DOHH2 (cell line): Measurements from ENCODE around the gene STMN3.
"Not testable (repeated sequence)": the region's sequence is repeated elsewhere in the genome, so short reads cannot be mapped to it uniquely, and the experiment has no call there.

Experiments used
- H3F3A ChIP-seq: fragments of 200-600 bp; sonication (generic), shearing (Covaris generic); 2 replicates; pipeline ENCODE4 v1.6.0; 2016; ENCODE audit warnings: antibody characterized with exemption, mild to moderate bottlenecking; ENCODE audit not compliant: control insufficient read depth, insufficient read depth
- H3K27ac ChIP-seq: fragments of 200-600 bp; sonication (generic); 2 replicates; pipeline ENCODE4 v1.5.1; 2014; ENCODE audit warnings: low read depth, mild to moderate bottlenecking, low read length, moderate library complexity
- H3K27me3 ChIP-seq: fragments of 200-600 bp; sonication (generic); 2 replicates; pipeline ENCODE4 v1.6.1; 2014; ENCODE audit warnings: mild to moderate bottlenecking, low read length, mixed read lengths; ENCODE audit not compliant: control insufficient read depth
- H3K36me3 ChIP-seq: fragments of 200-600 bp; sonication (generic); 2 replicates; pipeline ENCODE4 v1.6.1; 2014; ENCODE audit warnings: mild to moderate bottlenecking, low read length, moderate library complexity, mixed read lengths; ENCODE audit not compliant: control insufficient read depth
- H3K4me1 ChIP-seq: fragments of 200-600 bp; sonication (generic); 2 replicates; pipeline ENCODE4 v1.6.1; 2014; ENCODE audit warnings: mild to moderate bottlenecking, low read length, mixed read lengths; ENCODE audit not compliant: control insufficient read depth
- H3K4me2 ChIP-seq: fragments of 200-600 bp; sonication (generic); 2 replicates; pipeline ENCODE4 v1.6.0; 2014; ENCODE audit warnings: mild to moderate bottlenecking, low read length, moderate library complexity
- H3K4me3 ChIP-seq: fragments of 200-600 bp; sonication (generic); 2 replicates; pipeline ENCODE4 v1.5.1; 2014; ENCODE audit warnings: mild to moderate bottlenecking, low read length, mixed read lengths
- H3K79me2 ChIP-seq: fragments of 200-600 bp; sonication (generic); 2 replicates; pipeline ENCODE4 v1.6.1; 2014; ENCODE audit warnings: mild to moderate bottlenecking, low read length, mixed read lengths; ENCODE audit not compliant: control insufficient read depth
- H3K9me2 ChIP-seq: fragments of 200-600 bp; sonication (generic); replicated peaks from 2 replicates; pipeline ENCODE4 v1.6.1; 2014; ENCODE audit warnings: mild to moderate bottlenecking, low read length, mixed read lengths; ENCODE audit not compliant: control insufficient read depth
- H3K9me3 ChIP-seq: fragments of 200-600 bp; sonication (generic); 2 replicates; pipeline ENCODE4 v1.6.1; 2014; ENCODE audit warnings: antibody characterized with exemption, low read length, mixed read lengths; ENCODE audit not compliant: control insufficient read depth, insufficient read depth
- H4K20me1 ChIP-seq: fragments of 200-600 bp; sonication (generic); 2 replicates; pipeline ENCODE4 v1.6.0; 2014; ENCODE audit warnings: low read depth, mild to moderate bottlenecking, antibody characterized with exemption, low read length, moderate library complexity; ENCODE audit not compliant: control insufficient read depth, insufficient read depth
- CTCF ChIP-seq: fragments of 200-600 bp; sonication (generic); IDR thresholded peaks from one replicate; pipeline ENCODE4 v1.5.1; 2014; ENCODE audit warnings: antibody characterized with exemption, mild to moderate bottlenecking, low read depth, low read length; ENCODE audit not compliant: poor library complexity, severe bottlenecking
- EZH2phosphoT487 ChIP-seq: fragments of 200-600 bp; sonication (generic); IDR thresholded peaks from 2 replicates; pipeline ENCODE4 v1.6.1; 2017; ENCODE audit warnings: borderline replicate concordance, mild to moderate bottlenecking, antibody characterized with exemption, low read length, moderate library complexity, mixed read lengths

The STMN3 gene

GRCh38 chr20:63653974-63654668 is 897 bp upstream of the STMN3 start:
- peaks cover 36% of the 10 kb centered on the region for H3K4me1 ChIP-seq
- no peak overlapping the region for H3K27ac ChIP-seq
- H3F3A ChIP-seq: no peaks in the 10 kb centered on the region
- H4K20me1 ChIP-seq: peaks cover 4% of the 10 kb centered on the region; the same call in 1 of the 2 replicates
- TF ChIP-seq CTCF (no peak), EZH2phosphoT487 (no peak)
- peak overlapping the region; percentile 69 for H3K4me2 ChIP-seq
- peaks cover 7% of the 10 kb centered on the region for H3K79me2 ChIP-seq
- H3K4me3 ChIP-seq: peak overlapping the region; percentile 77
- peaks cover 5% of the 10 kb centered on the region; the same call in 1 of the 2 replicates for H3K36me3 ChIP-seq
- peaks cover 16% of the 10 kb centered on the region for H3K27me3 ChIP-seq
- no peaks in the 10 kb centered on the region for H3K9me3 ChIP-seq
- no peaks in the 10 kb centered on the region for H3K9me2 ChIP-seq

- Histone ChIP-seq H3K79me2 (no peaks in the 10 kb centered on the region), H3K4me3 (peak overlapping the region; percentile 73), H3K4me1 (peaks cover 28% of the 10 kb centered on the region), H3K9me2 (no peaks in the 10 kb centered on the region), H3K27me3 (peaks cover 16% of the 10 kb centered on the region), H3K4me2 (peak overlapping the region; percentile 73), H3F3A (no peaks in the 10 kb centered on the region), H3K36me3 (no peaks in the 10 kb centered on the region), H3K27ac (no peak overlapping the region), H4K20me1 (no peaks in the 10 kb centered on the region; the same call in 1 of the 2 replicates), H3K9me3 (no peaks in the 10 kb centered on the region)
- peak; percentile 25 for TF ChIP-seq CTCF
- no peak for TF ChIP-seq EZH2phosphoT487
These were observed 838 bp downstream of the STMN3 start for GRCh38 chr20:63652192-63652980.

- H3K9me2 ChIP-seq: no peaks in the 10 kb centered on the region
- peaks cover 16% of the 10 kb centered on the region for H3K27me3 ChIP-seq
- H4K20me1 ChIP-seq: no peaks in the 10 kb centered on the region; the same call in 1 of the 2 replicates
- peak overlapping the region; percentile 73 for H3K4me2 ChIP-seq
- H3K36me3 ChIP-seq: no peaks in the 10 kb centered on the region
- H3K79me2 ChIP-seq: no peaks in the 10 kb centered on the region
- no peaks in the 10 kb centered on the region for H3K9me3 ChIP-seq
- H3F3A ChIP-seq: no peaks in the 10 kb centered on the region
- TF ChIP-seq EZH2phosphoT487 (no peak), CTCF (no peak)
- H3K27ac ChIP-seq: no peak overlapping the region
- peak overlapping the region; percentile 73; the same call in 1 of the 2 replicates for H3K4me3 ChIP-seq
- H3K4me1 ChIP-seq: peaks cover 24% of the 10 kb centered on the region
These were observed 1.4 kb downstream of the STMN3 start for GRCh38 chr20:63651942-63652191.

- H3K9me2 ChIP-seq, H3K79me2 ChIP-seq, H4K20me1 ChIP-seq, H3K36me3 ChIP-seq, H3K27ac ChIP-seq, H3F3A ChIP-seq, H3K4me2 ChIP-seq, H3K9me3 ChIP-seq, H3K4me3 ChIP-seq: not testable (repeated sequence)
- Histone ChIP-seq H3K4me1 (peaks cover 24% of the 10 kb centered on the region), H3K27me3 (peaks cover 16% of the 10 kb centered on the region)
These were observed 2.7 kb downstream of the STMN3 start for GRCh38 chr20:63650486-63650885.
